HepG2 (cell line): ENCODE measurements around the gene NAIF1. TPM values are rescaled to one million over a fixed set of nuclear protein-coding genes. Genes with fewer than 3 reads are reported as not detected.

Experiments used
- ARID3A ChIP-seq: IDR thresholded peaks from 2 replicates; pipeline ENCODE4 v1.6.1; 2012; ENCODE audit warnings: low read depth, low read length, improper control_type of control experiment
- ATF3 ChIP-seq: sonication (generic); formaldehyde crosslinking; IDR thresholded peaks from 2 replicates; pipeline ENCODE4 v1.4.0; 2020; ENCODE audit warnings: missing genetic modification reagents
- DNMT3B ChIP-seq: conservative IDR thresholded peaks from 2 replicates; pipeline ENCODE4 v1.6.1; 2016; ENCODE audit warnings: missing biosample characterization, control low read depth
- ETV6 ChIP-seq: sonication (generic); formaldehyde crosslinking; conservative IDR thresholded peaks from 2 replicates; pipeline ENCODE4 v1.4.0; 2020; ENCODE audit warnings: missing genetic modification reagents
- FOXK1 ChIP-seq: sonication (generic); formaldehyde crosslinking; IDR thresholded peaks from 2 replicates; pipeline ENCODE4 v1.4.0; 2020; ENCODE audit warnings: low read depth, missing genetic modification reagents, borderline replicate concordance
- GPN1 ChIP-seq: sonication (generic); formaldehyde crosslinking; IDR thresholded peaks from 2 replicates; pipeline ENCODE4 v1.5.1; 2020; ENCODE audit warnings: missing genetic modification reagents, borderline replicate concordance
- HOMEZ ChIP-seq: IDR thresholded peaks from 2 replicates; pipeline ENCODE4 v1.6.1; 2016; ENCODE audit warnings: low read depth
- KIAA2018 ChIP-seq: sonication (generic); formaldehyde crosslinking; IDR thresholded peaks from 2 replicates; pipeline ENCODE4 v1.5.0; 2020; ENCODE audit warnings: mild to moderate bottlenecking, missing genetic modification reagents, borderline replicate concordance
- KLF15 ChIP-seq: sonication (generic); formaldehyde crosslinking; IDR thresholded peaks from 2 replicates; pipeline ENCODE4 v1.8.1; 2023; ENCODE audit warnings: borderline replicate concordance, mild to moderate bottlenecking, inconsistent platforms, missing genetic modification reagents, mixed read lengths
- NFYB ChIP-seq: sonication (generic); formaldehyde crosslinking; IDR thresholded peaks from 2 replicates; pipeline ENCODE4 v1.4.0; 2020; ENCODE audit warnings: missing genetic modification reagents
- SP1 ChIP-seq, 2 experiments: fragments of 450-650 bp in 1 of 2; sonication (generic) in 1 of 2; formaldehyde crosslinking in 1 of 2; IDR thresholded peaks; 2 replicates each; pipeline versions ENCODE4 v1.4.0 to v1.6.1; 2016 to 2020; ENCODE audit warnings: missing genetic modification reagents in 1 of 2
- TFE3 ChIP-seq: IDR thresholded peaks from 2 replicates; pipeline ENCODE4 v1.6.1; 2016
- ZNF180 ChIP-seq: sonication (generic); formaldehyde crosslinking; IDR thresholded peaks from 2 replicates; pipeline ENCODE4 v1.4.0; 2020; ENCODE audit warnings: low read depth, missing genetic modification reagents, borderline replicate concordance
- ZNF629 ChIP-seq: sonication (generic); formaldehyde crosslinking; conservative IDR thresholded peaks from 2 replicates; pipeline ENCODE4 v1.5.0; 2020; ENCODE audit warnings: missing genetic modification reagents
- ZNF776 ChIP-seq: sonication (generic); formaldehyde crosslinking; IDR thresholded peaks from 2 replicates; pipeline ENCODE4 v1.4.0; 2020; ENCODE audit warnings: mild to moderate bottlenecking, missing genetic modification reagents
- polyA plus RNA-seq, 8 experiments: library from polyadenylated mRNA; depleted of rRNA in 3 of 8; stranded (reverse) in 7 of 8; unstranded in 1 of 8; fragments of >200 nt; fragmentation: Illumina TruSeq in 4 of 8; extraction: Trizol in 4 of 8; gene quantifications; 2 replicates each; pipeline versions ENCODE4 v1.2.1 to v1.2.3, GENCODE V29; 2011 to 2016; ENCODE audit warnings: low read depth in 4 of 8, missing spikeins in 1 of 8, mixed read lengths in 1 of 8; ENCODE audit not compliant: insufficient read depth in 1 of 8
- total RNA-seq, 5 experiments: library from RNA; depleted of rRNA; stranded (reverse); fragments of >200 nt; fragmentation: Illumina TruSeq; extraction: Trizol; gene quantifications; 2 replicates each; pipeline ENCODE4 v1.2.3, GENCODE V29; 2016; ENCODE audit warnings: low read depth in 1 of 5

Gene NAIF1
- total and polyA plus RNA-seq, 2 of the 13 experiments (the other 11 are each of a cell fraction or from before 2014, with no cell fraction given) = 6.0 to 6.9 TPM

- TF ChIP-seq KIAA2018 (CRISPR knock-in tag) = no peak
- TF ChIP-seq SP1 (IDR thresholded peaks at IDR 0.05) = no peak
- TF ChIP-seq SP1 (CRISPR knock-in tag; IDR thresholded peaks at IDR 0.05) = no peak
- TF ChIP-seq HOMEZ (CRISPR knock-in tag) = no peak
- no peak for TF ChIP-seq DNMT3B (CRISPR knock-in tag)
- no peak for TF ChIP-seq ZNF180
- no peak for TF ChIP-seq KLF15 (CRISPR knock-in tag)
- no peak for TF ChIP-seq ATF3 (CRISPR knock-in tag)
- peak; percentile 39; the same call in 1 of the 2 replicates for TF ChIP-seq ZNF629 (CRISPR knock-in tag)
- no peak for TF ChIP-seq NFYB (CRISPR knock-in tag)
- TF ChIP-seq ETV6 (CRISPR knock-in tag) = no peak
- peak; percentile 43; the same call in 1 of the 2 replicates for TF ChIP-seq ARID3A
- peak; percentile 61; the same call in 1 of the 2 replicates for TF ChIP-seq FOXK1 (CRISPR knock-in tag)
- no peak for TF ChIP-seq TFE3 (CRISPR knock-in tag)
- no peak for TF ChIP-seq GPN1 (CRISPR knock-in tag)
- no peak for TF ChIP-seq ZNF776 (CRISPR knock-in tag)
These were observed 32.1 kb downstream of the NAIF1 start (continued) for GRCh38 chr9:128034821-128035652.
